ENCODE data around the gene HOXD12.

Gene HOXD12

GRCh38 chr2:176107731-176108181 is 8.2 kb downstream of the HOXD12 start:
- no peak for DNase-seq

GRCh38 chr2:176109192-176109901 is 9.8 kb downstream of the HOXD12 start:
- no peak for DNase-seq

GRCh38 chr2:176109946-176110345 is 10.4 kb downstream of the HOXD12 start:
- no peak for DNase-seq

GRCh38 chr2:176110415-176111308 is 11.1 kb downstream of the HOXD12 start:
- no peak for DNase-seq

GRCh38 chr2:176111309-176111663 is 11.7 kb downstream of the HOXD12 start:
- peak; percentile 69 to 73 for DNase-seq

- DNase-seq = no peak
Observed at GRCh38 chr2:176111846-176112374, 12.3 kb downstream of the HOXD12 start.

- no peak for DNase-seq
Observed at GRCh38 chr2:176112375-176113302, 13.0 kb downstream of the HOXD12 start.

GRCh38 chr2:176114120-176114929 is 14.7 kb downstream of the HOXD12 start:
- peak; percentile 72 to 85 for DNase-seq

- no peak for DNase-seq
Observed at GRCh38 chr2:176114930-176115625, 15.5 kb downstream of the HOXD12 start.

GRCh38 chr2:176115883-176116813 is 16.6 kb downstream of the HOXD12 start, which contains the start of gene HOXD10:
Gene HOXD10, plus strand, starts transcription at chr2:176116778. Its CDS starts 56 bp downstream, at chr2:176116834.
- peak; percentile 74 to 82 for DNase-seq

- DNase-seq = no peak
Observed at GRCh38 chr2:176117162-176117822, 17.7 kb downstream of the HOXD12 start.

GRCh38 chr2:176117823-176118371 is 18.3 kb downstream of the HOXD12 start:
- no peak for DNase-seq

GRCh38 chr2:176118601-176119339 is 19.2 kb downstream of the HOXD12 start:
- DNase-seq = peak; percentile 43 to 75

GRCh38 chr2:176120364-176121189 is 21.0 kb downstream of the HOXD12 start:
- DNase-seq = no peak

- no peak for DNase-seq
Observed at GRCh38 chr2:176121190-176122051, 21.8 kb downstream of the HOXD12 start.

- peak; percentile 37 to 46 for DNase-seq
Observed at GRCh38 chr2:176122052-176122682, 22.6 kb downstream of the HOXD12 start.
